Forelimb muscle (tissue), 1 donor: ENCODE results near the gene CAMTA1. TPM values are rescaled to one million over a fixed set of nuclear protein-coding genes. Genes with fewer than 3 reads are reported as not detected.

Experiments used
- DNase-seq: peaks from one replicate; pipeline ENCODE4 v3.0.0-alpha.2; 2013; ENCODE audit warnings: low read depth
- polyA plus RNA-seq: library from polyadenylated mRNA; unstranded; fragments of 120-200 nt; gene quantifications from one replicate; pipeline ENCODE4 v1.2.1, GENCODE V29; 2013; ENCODE audit not compliant: insufficient read length

CAMTA1 gene
- polyA plus RNA-seq, 1 donor, result 43.5 TPM

DNA sequence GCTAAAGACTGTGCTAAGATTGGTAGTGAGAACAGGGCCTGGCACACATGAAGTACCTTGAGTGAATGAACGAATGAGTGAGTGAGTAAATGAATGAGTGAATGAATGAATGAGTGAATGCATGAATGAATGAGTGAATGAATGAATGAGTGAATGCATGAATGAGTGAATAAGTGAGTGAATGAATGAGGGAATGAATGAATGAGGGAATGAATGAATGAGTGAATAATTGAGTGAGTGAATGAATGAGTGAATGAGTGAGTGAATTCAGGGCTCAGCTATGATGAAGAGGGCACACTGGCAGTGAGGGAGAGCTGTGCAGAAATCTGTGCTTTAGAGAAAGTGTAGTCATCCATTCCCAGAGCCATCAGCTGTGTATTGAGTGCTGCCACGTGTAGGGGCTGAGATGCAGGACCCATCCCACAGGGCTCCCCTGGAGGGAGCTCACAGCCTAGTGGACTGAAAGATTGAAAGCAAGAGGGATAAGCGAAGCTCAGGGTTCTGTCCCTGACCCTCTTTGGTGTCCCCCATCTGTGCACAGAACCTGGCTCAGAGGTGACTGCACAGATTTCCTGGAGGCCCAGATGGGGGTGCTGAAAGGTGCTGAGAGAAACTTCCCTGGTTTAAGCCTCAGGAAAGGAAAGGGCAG, 767.9 kb downstream of the CAMTA1 start:
- DNase-seq, result no peak

DNA sequence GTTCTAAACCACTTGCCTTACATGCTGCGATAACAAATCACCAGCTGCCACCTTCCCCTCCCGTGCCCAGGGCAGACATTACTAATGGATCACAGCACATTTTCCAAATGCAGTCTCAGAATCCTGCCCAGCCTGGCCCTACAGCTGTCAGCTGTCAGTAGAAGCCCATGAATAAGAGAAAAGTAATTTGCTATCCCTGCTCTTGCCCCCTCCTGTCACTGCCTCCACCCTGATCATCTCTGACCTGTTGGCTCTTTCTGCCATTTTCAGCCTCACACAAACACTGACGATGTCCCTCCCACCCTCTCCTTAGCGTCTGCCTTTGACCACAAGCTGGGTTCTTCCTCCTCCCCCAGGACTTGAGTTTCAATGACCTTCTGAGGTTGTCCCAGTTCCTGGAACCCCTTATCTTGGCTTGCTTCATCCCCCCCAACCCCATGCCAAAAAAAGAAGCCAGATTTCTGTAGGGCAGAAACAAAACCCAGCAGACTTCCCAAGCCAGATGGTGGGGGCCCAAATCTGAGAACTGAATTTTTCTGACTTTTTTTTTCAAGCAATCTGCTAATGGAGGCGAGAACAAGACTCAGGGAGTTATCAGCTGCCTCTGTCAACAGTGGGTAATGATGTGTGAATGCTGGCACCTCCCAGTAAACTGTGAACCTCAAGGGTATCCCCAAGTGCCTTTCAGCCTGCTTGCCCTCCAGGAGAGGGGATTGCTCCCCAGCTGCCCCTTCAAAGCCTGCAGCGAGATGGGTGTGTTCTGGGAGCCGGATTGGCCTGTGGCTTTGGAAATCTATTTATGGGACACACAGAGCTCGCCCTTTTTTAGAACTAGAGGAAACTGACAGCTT, 769.4 kb downstream of the CAMTA1 start:
- no peak for DNase-seq

DNA sequence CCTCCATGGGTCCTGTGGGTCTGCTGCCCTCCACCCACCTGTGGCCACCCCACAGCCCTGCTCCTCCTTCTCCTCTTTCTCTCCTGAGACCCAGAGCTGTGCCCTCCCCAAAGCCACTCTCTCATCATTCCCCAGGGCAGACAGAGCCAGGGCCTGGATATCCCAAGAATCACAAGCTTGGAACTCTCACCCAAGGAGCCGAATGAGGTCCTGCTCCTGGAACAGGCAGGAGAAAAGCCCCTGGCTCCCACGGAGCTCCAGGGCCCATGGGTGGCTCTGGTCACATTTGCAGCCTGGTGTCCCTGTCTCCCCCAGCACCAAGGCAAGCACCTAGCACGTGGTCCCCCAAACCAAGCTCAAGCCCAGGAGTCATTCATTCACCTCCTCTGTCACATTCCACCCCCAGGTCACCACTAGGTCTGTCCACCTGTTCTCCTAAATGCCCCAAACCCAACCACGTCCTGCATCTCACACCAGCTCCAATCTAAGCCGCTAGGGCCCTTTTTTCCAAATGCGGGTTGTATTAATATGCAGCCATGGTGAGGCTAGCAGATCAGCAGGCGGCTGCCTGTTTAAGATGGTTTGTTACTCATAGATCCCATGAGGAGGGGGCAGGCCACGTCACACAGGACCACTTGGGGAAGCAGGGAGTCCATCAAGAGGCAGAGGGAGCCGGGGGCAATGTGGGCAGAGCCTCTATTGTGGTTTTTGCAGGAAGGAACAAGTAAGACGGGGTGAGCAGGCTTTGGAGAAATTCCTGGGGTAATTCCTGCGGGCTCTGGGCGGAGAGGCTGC, 770.3 kb downstream of the CAMTA1 start:
- no peak for DNase-seq

DNA sequence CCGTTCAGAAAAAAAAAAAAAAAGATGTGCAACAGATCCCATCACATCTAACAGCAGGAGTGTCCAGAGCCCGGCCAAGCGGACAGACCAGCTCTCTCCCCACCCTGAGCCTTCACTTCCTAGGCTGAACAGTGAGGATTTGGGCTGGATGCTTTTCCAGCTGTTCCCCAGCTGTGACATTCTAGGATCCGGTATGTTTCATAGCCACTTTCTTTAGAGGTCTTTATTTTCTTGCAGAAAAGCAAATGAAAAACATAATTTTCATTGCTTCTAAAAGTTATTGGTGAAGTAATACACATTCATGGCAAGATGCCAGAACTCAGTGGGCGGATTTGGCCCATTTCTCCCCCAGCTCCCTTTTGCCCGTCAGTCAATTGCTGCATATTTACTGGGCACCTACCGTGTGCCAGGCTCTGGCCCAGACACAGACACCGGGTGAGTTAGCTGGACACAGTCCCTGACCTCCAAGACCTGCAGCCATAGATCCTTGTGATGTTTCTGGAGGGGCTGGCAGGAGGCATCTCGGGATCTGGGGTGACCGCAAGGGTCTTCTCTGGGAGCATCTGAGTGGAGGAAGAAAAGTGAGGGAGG, 772.1 kb downstream of the CAMTA1 start:
- no peak for DNase-seq

DNA sequence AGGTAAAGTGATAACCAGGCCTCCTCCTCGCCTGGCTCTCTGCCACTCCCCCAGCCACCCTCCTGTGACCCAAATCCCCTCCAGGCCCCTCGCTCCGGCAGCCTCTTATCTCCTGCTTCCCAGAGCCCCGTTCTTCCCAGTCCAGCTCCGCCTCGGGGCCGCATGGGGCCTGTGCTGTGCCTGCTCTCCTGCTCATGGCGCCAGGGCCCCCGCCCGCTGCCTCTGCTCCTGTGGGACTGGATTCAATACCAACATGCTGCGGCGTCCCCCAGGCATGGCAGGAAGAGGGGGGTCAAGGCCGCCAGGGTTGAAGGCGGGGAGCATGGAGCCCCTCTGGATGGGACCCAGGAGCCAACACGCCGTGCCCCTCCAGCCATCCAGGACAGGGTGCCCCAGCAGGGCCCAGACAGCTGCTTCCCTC, 772.8 kb downstream of the CAMTA1 start:
- no peak for DNase-seq

DNA sequence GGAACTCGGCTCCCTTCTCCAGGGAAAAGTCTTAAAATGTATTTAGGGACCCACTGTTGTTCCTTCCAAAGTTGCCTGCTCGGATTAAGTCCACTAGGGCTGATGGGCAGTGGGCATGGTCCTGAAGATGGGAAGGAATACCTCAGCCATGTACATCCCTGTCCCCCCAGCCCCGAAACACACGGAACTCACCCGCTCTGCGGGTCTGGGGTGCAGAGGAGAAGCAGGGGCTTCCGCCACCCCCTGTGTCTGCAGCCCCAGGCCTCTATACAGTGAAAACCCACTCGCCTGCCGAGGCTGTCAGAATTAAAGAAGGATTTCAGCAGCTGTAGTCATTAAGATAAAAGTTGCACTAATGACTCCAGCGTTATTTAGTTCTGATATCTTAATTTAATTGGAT, 773.2 kb downstream of the CAMTA1 start:
- DNase-seq, result no peak

DNA sequence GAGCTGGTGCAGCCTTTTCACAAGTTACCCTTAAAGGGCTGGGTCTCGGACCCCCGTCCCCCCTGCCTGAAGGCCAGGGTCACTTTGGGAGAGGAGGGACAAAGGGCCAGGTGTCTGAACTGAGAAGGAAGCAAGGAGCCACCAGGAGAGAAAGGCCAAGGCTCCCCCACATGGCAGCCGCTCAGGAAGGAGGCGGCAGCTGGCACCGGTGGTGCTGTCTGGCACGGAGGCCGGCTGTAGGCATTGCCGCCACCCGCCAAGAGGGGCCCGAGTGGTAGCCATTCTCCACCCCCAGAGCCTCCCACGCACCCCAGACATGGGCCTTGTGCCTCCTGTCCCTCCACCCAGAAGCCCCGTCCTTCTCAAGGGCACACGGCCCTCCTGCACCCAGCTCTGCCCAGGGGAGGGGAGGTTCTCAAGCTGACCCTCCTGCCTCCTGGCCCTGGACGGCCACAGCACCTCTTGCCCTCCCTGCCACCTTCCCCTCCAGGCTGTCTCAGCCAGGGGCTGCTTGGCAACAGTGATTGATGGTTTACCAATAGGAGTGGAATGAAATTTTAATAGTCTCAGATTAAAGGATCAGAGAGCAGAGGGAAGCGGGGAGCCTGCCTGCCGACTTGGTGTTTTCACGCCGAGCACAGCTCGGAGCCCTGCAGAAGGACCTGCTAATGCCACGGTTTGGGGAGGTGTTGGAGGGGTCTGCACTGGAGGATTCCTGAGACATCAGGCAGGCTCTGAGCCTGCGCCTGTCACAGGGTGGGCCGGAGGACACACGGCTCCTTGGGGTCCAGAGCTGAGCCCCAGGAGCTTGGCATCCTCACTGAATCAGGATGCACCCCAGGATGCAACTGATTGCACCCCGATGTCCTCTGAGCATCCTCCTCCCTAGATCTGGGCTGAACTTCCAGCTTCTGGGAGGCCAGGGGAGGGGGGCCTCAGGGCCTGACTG, 773.9 kb downstream of the CAMTA1 start:
- DNase-seq, result no peak

DNA sequence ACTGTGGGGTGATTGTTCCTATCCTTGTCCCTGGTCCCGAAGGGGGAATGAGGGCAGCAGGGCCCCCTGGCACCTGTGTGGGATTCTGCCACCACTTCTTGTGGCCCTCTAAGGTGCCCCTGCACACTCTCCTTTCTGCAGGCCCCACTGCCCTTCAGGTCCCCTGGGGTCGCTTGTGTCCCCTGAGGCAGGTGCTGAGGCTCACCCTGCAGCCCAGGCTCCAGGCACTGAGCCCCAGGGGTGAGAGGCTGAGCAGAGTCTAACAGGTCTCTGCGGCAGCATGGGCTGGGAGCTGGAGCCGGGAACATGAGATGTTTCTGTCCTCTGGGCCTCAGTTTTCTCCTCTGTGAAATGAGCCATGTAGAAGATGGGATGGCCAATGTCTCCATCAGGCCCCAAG, 774.9 kb downstream of the CAMTA1 start:
- no peak for DNase-seq

DNA sequence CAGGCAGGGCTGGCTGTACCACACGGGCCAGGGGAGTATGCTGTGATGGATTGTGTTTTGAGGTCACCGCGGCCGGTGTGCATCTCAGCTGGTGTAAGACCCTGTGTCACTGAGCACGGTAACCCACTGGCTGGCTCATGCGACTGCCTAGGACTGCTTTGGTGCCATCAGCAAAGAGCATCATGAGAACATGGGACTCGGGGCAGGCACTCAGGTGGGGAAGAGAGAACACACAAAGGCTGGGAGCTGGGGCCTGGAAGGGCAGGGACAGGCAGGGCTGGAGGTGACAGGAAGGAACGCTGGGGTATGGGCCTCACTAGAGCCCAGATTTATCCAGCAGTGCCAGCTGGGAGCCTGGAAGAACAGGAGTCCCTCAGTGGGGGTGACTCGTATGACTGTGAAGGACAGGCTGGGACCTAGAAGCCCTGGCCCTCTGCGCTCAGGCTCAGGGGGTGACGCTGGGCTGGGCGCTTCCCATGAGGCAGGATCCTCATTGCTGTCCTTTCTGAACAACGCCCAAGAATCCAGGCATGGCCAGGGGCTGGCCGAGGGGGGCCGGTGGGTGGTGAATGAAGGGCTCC, 775.4 kb downstream of the CAMTA1 start:
- no peak for DNase-seq

DNA sequence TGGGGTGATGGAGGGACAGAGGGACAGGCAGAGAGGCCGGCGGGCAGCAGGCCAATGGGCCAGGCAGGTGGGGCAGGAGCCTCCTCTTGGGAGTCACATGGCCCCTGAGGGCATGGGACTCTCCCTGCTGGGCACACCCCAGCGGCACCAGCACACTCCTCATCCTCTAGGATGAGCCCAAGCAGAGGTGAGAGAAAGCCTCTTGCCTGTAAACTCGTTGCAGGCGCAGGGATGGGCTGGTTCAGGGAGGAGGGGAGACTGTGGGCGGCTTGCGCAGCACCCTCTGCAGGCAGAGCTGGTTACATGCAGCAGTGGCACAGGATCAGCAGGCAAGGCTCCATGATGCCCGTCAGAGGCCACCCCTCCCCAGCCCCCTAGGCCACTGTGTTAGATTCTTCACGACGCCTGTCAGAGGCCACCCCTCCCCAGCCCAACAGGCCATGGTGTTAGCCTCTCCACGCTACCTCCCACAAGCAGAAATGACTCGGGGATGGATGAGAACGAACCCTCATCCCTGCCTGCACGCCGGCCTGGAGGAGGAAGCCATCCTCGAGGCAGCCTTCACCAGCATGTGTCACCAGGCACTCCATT, 776.2 kb downstream of the CAMTA1 start:
- no peak for DNase-seq

DNA sequence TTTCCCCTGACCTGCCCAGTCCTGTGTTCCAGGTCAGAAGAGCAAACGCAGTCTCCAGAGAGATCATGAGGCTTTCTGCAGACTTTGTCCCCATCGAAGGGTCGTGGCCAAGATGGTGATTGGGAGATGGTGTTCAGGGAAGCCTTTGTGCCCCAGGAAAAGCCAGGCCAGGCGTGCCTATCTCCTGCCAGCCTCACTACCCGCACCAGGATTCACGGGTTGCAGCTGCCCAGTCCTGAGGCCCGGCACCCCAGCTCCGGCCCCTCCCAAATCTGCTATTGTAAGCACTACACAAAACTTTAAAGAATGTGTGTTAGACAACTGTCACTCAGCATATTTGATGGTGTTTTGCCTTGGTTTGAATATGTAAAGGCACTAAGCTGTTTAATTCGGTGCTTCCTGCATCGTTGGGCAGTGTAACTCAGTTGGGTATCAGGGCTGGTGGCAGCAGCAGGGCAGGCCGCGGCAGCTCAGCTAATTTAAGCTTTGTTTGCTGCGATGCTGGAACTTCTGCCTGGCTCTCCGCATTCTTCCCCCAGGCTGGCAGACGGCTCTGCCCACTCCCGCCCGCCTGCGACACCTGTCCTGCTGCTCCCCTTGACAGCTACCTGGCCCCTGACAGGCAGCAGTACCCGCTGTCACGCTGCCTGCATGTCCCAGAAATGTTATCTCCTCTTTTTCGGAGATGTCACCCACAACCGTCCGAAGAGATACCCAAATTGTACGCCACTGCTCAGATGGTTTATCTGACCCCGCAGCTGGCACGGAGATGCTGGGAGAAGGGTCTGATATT, 776.9 kb downstream of the CAMTA1 start:
- DNase-seq, result no peak

DNA sequence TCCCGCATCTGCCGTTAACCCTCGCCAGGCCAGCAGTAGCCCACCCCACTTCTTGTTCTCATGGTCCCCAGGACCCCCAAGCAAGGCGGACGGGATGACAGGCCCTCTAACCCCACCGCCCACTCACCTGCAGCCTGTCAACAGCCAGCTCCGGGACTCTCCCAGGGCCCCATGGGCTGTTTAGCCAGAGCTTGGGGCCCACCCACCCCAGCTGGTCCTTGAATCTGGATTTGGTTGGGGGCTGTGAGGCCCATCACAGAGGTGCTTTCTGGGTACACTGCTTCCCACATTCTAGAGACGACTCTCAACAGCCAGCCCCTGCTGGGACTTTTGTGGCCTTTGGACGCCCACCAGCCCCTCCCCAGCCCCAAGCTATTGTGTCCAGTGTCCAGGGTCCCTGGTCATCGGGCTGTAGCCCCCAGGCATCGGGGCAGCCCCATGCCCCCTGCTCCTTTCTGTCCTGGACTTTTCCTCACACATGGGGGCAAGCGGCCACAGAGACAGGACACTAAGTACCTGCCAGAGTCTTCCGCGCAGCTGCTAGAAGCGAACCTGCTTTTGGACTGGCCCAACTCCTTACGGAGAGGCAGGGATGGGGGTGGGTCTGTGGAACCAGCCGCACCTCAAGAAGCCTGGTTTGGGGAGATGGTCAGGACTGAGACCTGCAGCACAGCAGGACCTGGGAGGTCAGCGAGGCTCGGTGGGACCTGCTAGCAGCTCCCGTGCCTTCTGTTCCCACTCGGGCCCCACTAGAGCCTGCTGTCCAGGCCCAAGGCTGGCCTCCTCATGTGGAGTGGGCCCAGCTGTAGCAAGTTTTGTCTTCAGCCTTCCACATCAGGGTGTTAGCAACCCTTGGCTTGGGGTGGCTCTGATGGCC, 777.7 kb downstream of the CAMTA1 start:
- no peak for DNase-seq

DNA sequence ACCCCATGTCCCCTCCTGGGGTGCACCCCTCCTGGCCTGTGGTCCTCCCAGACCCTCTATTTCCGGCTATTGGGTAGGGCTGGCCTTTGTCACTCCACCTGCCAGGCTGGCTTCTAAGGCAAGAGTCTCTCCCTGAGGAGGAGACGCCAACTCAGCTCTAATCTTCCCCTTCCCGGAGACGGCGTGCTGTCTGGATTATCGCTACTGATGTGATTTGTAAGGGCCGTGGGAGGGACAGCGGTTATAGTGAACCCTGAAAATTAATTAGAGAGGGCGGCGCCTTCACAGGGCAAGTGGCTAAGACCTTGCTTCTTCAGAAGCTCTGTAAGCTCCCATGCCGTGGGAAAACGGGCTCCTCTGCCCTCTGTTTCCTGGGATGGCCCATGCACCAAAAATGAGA, 778.9 kb downstream of the CAMTA1 start:
- no peak for DNase-seq

DNA sequence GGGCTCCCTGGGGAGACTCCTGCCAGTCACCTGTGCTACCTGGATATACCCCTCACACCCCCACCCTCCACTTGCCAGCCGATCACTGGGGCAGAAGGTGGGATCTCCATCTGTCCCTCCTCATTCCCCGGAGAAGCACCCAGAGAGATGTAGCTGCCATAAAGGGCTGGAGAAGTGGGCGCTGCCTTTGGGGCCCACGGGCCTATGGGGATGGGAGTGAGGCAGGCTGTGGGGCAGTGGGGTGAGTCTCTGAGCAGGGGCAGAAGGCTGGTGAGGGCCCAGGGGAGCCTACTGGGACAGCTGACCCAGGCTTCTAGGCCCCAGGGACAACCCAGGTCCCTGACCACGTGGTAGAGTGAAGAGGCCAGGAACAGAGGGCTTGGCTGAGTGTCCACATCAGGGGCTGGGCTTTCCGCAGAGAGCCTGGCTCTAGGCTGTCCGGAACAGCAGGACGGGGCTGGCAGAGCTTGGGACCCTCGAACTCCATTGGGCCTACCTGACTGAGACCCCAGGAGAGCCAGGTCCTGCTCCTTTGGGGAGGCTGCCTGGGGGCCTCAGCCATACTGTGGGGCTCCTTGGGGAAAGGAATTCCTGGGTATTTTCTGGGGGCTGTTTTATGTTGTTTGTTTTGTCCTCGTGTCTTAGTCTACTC, 780.0 kb downstream of the CAMTA1 start:
- DNase-seq, result no peak

DNA sequence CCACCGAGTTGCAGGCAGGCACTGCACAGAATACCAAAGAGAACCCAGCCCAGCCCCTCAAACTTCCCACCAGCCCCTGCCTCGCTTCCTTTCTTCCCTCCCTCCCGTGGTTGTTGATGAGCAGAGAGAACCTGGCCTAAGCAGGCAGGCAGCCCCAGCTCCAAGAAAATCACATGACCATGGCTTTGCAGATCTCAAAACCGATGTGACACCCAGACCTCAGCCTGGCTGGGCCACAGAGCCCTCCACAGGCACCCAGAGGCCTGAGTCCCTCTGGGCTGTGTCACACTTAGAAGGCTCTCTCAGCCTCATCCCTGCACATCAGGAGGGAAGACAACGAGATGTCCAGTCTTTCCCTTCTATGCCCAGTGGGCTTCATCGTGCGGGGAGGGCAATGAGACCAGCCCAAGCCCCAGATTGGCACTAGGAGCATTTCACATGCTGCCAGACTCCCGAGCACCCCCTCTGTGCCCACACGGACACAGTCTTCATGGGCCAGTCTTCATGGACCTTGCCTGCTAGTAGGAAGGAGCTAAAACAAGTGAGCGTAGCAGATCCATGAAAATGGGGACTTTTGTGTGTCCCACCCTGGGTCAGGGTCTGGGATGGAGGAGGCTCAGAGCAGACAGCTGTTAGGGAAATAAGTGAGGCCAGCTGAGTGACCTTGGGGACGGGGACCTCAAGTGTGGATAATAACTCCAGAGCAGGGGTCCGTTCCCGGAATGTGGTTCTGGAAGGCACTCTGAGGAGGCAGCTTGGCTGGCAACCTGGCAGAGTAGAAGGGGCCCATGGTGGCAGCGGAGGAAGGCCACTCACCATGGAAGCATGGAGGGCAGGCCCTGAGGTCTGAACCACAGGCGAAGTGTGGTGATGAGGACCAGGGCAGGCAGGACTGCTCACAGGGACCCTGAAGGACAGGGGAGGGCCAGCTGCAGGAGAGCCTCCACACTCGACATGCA, 781.4 kb downstream of the CAMTA1 start:
- no peak for DNase-seq

DNA sequence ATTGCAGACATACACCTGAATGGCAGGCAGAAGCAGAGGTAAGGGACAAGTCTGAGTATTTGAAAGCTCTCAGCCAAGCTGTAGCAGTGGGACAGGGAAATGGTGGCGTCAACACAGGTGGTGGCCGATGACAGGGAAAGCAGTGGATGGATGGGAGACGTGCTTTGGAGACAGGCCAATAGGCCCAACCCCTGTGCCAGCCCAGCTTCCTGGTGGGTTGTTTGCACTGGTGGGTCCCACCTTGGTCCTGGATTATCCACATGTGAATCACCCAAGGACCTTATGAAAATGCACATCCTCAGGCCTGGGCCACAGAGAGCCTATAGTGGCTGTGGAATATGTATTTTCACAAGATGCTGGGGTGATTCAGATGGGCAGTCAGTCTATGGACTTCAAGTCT, 782.1 kb downstream of the CAMTA1 start:
- no peak for DNase-seq

DNA sequence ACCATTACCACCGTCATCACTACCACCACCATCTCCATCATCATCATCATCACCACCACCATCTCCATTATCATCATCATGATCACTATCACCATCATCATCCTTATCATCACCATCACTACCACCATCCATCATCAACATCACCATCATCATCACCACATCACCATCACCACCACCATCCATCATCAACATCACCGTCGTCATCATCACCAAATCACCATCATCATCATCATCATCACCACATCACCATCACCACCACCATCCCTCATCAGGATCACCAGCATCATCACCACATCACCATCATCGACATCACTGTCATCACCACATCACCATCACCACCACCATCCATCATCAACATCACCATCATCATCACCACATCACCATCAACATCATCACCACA, 782.8 kb downstream of the CAMTA1 start:
- DNase-seq, result no peak
